ENCODE data around the gene TEKT2. TPM values are rescaled to one million over a fixed set of nuclear protein-coding genes. Genes with fewer than 3 reads are reported as not detected.

TEKT2 gene
- total RNA-seq, 1 experiment from 2014 or later: not detected

DNA sequence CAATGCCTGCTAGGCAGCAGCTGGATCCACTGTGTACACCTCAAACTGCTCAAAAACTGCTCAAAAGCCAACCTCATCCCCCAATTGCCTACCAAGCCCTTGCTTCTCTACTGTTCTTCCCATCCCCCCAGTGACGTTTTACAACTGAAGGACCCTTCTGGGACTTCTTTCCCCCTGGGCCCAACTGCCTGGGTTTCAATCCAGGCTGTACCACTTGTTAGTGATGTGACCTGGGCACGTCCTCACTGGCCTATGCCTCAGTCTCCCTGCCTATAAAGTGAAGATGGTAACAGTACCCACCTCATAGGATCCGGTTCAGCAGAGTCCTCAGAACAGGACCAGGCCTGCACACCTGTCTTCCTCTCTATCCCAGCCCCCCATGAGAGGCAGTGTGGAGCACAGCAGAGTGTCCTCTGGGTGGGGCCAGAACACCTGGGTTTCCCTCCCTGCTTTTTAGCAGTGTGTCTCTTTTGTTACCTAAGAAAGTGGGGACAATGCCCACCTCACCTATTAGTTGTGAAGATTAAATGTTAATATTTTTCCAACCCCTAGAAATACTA is 1.9 kb upstream of the TEKT2 start:
- Histone ChIP-seq H3K4me3 (no peak overlapping the region), H3K27ac (no peak overlapping the region), H3K27me3 (peaks cover 9% of the 10 kb centered on the region; the same call in 1 of the 2 replicates), H3K4me1 (no peaks in the 10 kb centered on the region), H3K9me3 (replicated peaks) (no peaks in the 10 kb centered on the region), H3K36me3 (no peaks in the 10 kb centered on the region)
- DNase-seq: no peak

DNA sequence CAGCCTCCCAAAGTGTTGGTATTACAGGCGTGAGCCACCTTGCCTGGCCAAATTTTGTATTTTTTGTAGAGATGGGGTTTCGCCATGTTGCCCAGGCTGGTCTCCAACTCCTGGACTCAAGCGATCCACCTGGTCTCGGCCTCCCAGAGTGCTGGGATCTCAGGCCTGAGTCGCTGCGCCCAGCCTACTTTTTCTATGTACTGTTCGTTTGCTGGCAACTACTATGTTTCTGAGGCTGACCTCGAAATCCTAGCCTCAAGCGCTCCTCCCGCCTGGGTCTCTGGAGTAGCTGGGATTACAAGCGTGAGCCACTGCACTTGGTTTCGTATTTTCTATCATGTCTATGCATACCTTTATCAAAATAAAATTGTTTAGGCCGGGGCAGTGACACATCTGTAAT is 675 bp upstream of the TEKT2 start:
- no peak for DNase-seq
- Histone ChIP-seq H3K27ac (no peak overlapping the region), H3K36me3 (no peaks in the 10 kb centered on the region), H3K4me1 (no peaks in the 10 kb centered on the region), H3K27me3 (peaks cover 9% of the 10 kb centered on the region; the same call in 1 of the 2 replicates), H3K4me3 (peak overlapping the region; percentile 58; the same call in 1 of the 2 replicates), H3K9me3 (replicated peaks) (no peaks in the 10 kb centered on the region)

DNA sequence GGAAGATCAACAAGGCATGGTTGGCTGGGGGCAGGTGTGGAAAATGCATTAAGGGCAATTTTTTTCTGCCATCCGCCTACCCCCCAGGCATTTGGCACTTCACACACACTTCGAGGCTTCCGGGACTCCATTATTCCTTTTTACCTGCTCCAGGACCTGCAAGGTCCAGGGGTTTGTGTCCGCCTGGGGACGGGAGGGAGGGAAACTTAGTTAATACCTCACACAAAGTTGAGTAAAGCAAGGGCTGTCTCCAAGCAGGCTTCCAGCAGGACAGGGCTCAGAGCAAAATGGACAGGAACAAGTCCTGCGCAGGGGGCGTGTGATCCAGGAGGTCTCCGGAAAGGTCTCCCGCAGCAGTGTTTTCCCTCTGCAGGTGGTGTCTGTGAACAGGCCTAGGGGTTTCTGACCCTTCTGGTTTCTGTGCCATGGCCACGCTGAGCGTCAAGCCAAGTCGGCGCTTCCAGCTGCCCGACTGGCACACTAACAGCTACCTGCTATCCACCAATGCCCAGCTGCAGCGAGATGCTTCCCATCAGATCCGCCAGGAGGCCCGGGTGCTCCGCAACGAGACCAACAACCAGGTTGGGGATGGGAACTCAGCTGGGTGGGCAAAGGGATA is 712 bp downstream of the TEKT2 start:
- Histone ChIP-seq H3K4me1 (peaks cover 2% of the 10 kb centered on the region; the same call in 1 of the 2 replicates), H3K27ac (no peak overlapping the region)

DNA sequence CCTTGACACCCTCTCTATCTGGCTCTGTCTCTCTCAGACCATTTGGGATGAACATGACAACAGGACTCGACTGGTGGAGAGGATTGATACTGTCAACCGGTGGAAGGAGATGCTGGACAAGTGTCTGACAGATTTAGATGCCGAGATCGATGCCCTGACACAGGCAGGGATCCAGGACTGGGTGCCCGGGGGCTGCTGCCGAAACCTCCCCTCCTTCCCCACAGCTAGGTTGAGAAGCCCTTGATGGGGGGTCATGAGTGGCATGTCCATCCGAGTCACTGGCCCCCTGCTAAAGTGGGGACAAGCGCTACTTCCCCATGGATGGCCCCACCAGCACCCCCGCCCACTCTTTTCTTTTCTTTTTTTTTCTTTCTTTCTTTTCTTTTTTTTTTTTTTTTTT is 1.2 kb downstream of the TEKT2 start:
- Histone ChIP-seq H3K27ac (no peak overlapping the region), H3K4me3 (no peak overlapping the region), H3K9me3 (replicated peaks) (no peaks in the 10 kb centered on the region), H3K36me3 (no peaks in the 10 kb centered on the region), H3K27me3 (peaks cover 9% of the 10 kb centered on the region; the same call in 1 of the 2 replicates), H3K4me1 (peaks cover 3% of the 10 kb centered on the region; the same call in 1 of the 2 replicates)
- DNase-seq: no peak

More for the DNA sequence above, 712 bp downstream of the TEKT2 start:
- Histone ChIP-seq H3K4me3 (peak overlapping the region; percentile 58), H3K36me3 (no peaks in the 10 kb centered on the region), H3K9me3 (replicated peaks) (no peaks in the 10 kb centered on the region), H3K27me3 (peaks cover 9% of the 10 kb centered on the region; the same call in 1 of the 2 replicates)
- DNase-seq: no peak

DNA sequence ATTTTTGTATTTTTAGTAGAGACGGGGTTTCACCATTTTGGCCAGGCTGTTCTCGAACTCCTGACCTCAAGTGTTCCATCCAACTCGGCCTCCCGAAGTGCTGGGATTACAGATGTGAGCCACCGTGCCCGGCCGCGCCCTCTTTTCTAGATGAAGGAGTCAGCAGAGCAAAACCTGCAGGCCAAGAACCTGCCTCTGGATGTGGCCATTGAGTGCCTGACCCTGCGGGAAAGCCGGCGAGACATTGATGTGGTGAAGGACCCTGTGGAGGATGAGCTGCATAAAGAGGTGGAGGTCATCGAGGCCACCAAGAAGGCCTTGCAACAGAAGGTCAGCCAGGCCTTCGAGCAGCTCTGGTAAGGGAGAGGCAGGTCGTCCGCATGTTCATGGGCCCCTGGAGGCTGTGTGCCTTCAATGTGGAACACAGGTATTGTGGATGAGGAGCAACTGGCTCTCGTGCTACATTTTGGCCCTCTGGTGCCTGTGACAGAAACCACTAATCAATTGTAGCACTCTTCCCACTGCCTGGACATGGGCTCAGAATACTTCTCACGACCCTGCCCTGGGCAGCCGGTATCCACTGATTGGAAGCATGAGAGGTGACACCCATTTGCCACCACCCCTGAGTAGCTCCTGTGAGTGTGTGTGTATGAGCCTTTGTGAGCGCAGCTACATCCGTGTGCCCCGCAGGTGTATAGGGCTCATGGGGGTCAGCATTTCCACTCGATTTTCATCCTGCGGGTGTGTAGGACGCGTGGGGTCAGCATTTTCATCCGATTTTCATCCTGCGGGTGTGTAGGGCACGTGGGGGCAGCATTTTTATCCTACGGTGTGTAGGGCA is 2.0 kb downstream of the TEKT2 start:
- peaks cover 3% of the 10 kb centered on the region; the same call in 1 of the 2 replicates for H3K4me1 ChIP-seq

DNA sequence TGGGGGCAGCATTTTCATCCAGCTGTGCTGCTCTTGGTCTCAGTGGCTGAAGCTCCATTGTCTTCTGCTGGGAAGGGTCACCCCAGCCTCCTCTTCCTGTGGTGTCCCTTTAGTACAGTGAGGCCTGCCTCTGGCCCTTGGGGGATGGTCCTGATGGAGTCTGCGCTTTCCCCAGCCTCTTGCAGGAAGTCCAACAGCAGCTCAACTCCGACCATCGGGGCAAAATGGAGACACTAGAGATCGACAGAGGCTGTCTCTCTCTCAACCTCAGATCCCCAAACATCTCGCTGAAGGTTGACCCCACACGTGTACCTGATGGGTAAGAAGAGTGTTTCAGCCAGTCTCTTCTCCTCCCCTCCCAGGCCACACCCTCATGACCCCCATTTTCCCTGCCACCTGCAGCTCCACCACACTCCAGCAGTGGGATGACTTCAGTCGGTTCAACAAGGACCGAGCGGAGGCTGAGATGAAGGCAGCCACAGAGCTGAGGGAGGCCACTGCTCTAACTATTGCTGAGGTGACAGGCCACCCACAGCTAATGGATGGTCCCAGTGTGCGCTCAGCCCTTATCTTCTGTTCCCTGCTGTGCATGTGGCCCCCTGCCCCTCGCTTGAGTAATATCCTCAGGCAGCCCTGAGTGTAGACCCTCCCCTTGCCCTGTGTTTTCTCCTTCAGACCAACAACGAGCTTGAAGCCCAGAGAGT is 2.8 kb downstream of the TEKT2 start:
- Histone ChIP-seq H3K27me3 (peaks cover 9% of the 10 kb centered on the region; the same call in 1 of the 2 replicates), H3K27ac (no peak overlapping the region), H3K9me3 (replicated peaks) (no peaks in the 10 kb centered on the region), H3K36me3 (no peaks in the 10 kb centered on the region), H3K4me3 (no peak overlapping the region), H3K4me1 (peaks cover 3% of the 10 kb centered on the region; the same call in 1 of the 2 replicates)
- DNase-seq: no peak

More for the DNA sequence above, 2.0 kb downstream of the TEKT2 start:
- peaks cover 9% of the 10 kb centered on the region; the same call in 1 of the 2 replicates for H3K27me3 ChIP-seq
- no peak overlapping the region for H3K27ac ChIP-seq
- H3K9me3 ChIP-seq (replicated peaks): no peaks in the 10 kb centered on the region
- no peak overlapping the region for H3K4me3 ChIP-seq
- no peaks in the 10 kb centered on the region for H3K36me3 ChIP-seq
- no peak for DNase-seq

DNA sequence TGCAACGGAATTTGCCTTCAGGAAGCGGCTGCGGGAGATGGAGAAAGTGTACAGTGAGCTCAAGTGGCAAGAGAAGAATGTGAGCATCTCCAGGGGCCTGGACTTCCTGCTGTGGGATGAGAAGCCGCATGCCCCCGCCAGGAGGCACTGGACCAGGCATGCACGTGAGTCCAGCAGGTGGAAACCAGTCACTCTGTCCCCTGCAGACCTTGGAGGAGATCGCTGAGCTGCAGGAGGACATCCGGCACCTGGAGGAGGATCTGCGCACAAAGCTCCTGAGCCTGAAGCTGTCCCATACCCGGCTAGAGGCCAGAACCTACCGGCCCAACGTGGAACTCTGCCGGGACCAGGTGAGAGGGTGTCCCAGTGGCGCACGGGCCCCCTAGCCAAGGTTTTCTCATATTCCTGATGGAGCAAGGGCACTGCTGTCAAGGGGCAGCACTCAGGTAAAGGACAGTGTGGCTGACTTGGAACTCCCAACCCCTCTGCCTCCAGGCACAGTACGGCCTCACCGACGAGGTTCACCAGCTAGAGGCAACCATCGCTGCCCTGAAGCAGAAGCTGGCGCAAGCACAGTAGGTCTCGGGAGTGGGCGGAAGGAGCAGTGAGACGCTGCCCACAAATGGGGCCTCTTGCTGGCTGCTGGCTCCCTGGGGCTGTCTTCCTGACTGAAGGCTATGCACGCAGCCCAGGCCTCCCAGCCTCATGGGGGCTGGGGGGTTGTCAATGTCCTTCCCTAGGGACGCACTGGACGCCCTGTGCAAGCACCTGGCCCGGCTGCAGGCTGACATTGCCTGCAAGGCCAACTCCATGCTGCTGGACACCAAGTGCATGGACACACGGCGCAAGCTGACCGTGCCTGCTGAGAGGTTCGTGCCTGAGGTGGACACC is 3.6 kb downstream of the TEKT2 start:
- Histone ChIP-seq H3K4me1 (peaks cover 3% of the 10 kb centered on the region; the same call in 1 of the 2 replicates), H3K27me3 (peaks cover 9% of the 10 kb centered on the region; the same call in 1 of the 2 replicates), H3K27ac (no peak overlapping the region), H3K36me3 (no peaks in the 10 kb centered on the region), H3K4me3 (no peak overlapping the region), H3K9me3 (replicated peaks) (no peaks in the 10 kb centered on the region)
- no peak for DNase-seq

DNA sequence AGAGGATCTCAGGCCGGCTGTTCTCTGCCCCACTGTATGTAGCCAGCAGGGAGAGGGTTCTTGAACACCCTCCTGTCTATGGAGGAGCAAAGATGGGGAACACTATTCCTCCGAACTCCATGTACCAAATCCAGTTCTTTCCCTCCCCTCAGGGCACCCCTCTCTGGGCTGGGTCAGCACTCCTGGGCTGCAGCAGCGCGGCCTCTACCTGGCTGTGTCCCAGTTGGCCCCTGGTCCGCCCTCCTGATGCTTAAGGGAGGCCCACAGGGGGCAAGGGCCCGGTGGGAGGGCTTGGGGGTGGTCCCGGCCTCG is 4.3 kb downstream of the TEKT2 start:
- H3K4me1 ChIP-seq: peaks cover 3% of the 10 kb centered on the region; the same call in 1 of the 2 replicates
- H3K4me3 ChIP-seq: peak overlapping the region; percentile 90
- no peak for DNase-seq
- H3K27me3 ChIP-seq: peaks cover 4% of the 10 kb centered on the region; the same call in 1 of the 2 replicates
- peaks cover 6% of the 10 kb centered on the region; the same call in 1 of the 2 replicates for H3K36me3 ChIP-seq
- no peaks in the 10 kb centered on the region for H3K9me3 ChIP-seq (replicated peaks)
- H3K27ac ChIP-seq: peak overlapping the region; percentile 36

DNA sequence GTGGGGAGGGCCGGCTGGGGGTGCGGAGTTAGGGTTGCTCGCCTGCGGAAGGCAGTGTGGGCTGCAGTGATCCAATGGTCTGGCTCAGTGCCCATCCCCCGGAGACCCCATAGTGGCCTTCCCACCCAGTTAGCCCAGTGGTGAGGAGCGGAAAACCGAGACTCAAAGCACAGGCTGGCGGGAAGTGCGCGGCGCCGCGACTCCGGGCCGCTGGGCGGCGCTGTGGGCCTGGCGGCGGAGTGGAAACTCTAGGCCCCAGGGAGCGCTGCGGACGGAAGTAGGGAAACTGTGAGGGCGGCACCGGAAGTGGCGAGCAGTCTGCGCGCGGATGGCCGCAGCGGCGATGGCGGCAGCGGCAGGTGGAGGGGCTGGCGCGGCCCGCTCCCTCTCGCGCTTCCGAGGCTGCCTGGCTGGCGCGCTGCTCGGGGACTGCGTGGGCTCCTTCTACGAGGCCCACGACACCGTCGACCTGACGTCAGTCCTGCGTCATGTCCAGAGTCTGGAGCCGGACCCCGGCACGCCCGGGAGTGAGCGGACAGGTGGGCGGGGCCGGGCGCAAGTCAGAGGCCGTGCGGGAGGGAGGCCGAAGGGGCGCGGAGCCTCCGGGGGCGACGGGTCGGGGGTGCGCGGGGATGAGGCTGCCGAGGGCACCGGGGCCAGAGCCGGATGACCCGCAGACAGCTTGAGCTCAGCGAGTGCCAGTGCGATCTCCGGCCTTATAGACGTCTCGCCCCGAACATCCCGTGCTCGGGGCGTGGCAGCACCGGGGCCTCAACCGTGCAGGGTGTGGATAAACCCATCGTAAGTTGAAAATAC is 4.9 kb downstream of the TEKT2 start, which contains the start of gene ADPRS:
Gene ADPRS, plus strand, starts transcription at position 316 of the 816 bp plus-strand sequence. Its CDS starts 13 bp downstream, at position 329.
- Histone ChIP-seq H3K4me1 (peaks cover 3% of the 10 kb centered on the region; the same call in 1 of the 2 replicates), H3K27ac (peak within 1 kb of the TSS; percentile 36), H3K27me3 (no peaks in the 10 kb centered on the region), H3K4me3 (peak within 1 kb of the TSS; percentile 90), H3K9me3 (replicated peaks) (no peaks in the 10 kb centered on the region), H3K36me3 (peaks cover 9% of the 10 kb centered on the region; the same call in 1 of the 2 replicates)
- DNase-seq: peak; percentile 92 to 94

DNA sequence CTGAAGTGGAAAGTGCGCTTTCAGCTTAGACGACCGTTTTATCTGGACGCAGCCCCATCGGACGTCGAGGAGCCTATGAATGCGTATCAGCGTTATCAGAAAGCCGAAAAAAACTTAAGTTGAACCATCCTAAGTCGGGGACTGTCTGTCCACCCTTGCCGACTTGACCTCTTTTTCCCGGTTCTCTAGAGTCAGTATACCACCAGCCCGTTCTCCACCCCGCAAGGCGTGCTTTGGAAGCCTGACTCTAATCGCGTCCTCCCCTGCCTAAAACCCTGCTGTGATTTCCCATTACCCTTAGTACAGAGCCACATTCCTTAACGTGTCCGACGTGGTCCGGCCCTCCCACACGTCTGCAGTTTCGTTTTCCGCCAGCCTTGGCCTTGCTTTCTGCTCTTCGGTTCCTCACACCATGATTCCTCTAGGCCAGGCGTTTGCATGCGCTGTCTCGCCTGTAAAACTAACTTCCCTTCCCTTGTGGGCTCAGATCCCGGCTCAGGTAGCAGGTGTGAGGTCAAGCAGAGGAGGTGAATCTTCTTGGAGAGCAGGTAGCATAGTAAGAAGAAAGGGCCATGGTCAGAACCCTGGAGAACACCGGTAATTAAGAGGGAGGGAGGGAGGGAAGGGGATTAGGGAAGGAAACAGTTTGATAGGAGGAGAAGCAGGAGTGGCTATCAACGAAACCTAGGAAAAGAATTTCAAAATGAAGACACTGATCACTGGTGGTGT is 5.7 kb downstream of the TEKT2 start:
- H3K4me3 ChIP-seq: peak overlapping the region; percentile 90
- H3K9me3 ChIP-seq (replicated peaks): no peaks in the 10 kb centered on the region
- peaks cover 9% of the 10 kb centered on the region for H3K36me3 ChIP-seq
- peak overlapping the region; percentile 36; the same call in 1 of the 2 replicates for H3K27ac ChIP-seq
- H3K4me1 ChIP-seq: peaks cover 3% of the 10 kb centered on the region; the same call in 1 of the 2 replicates
- DNase-seq: no peak
- no peaks in the 10 kb centered on the region for H3K27me3 ChIP-seq

DNA sequence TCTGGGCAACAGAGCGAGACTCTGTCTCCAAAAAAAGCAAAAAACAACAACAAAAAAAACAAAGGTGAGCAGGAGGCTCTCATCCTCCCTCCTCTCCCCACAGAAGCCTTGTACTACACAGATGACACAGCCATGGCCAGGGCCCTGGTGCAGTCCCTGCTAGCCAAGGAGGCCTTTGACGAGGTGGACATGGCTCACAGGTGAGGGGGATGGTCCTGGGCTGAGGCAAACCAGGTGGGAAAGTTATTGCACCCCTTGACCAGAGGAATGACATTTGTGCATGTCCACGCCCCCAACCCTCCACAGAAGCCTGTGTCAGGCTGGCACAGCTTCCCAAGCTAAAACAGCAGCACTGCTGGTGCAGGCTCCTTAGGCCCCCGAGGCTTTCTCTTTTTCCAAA is 7.2 kb downstream of the TEKT2 start:
- Histone ChIP-seq H3K9me3 (replicated peaks) (no peaks in the 10 kb centered on the region), H3K27me3 (no peaks in the 10 kb centered on the region), H3K4me1 (peaks cover 3% of the 10 kb centered on the region; the same call in 1 of the 2 replicates), H3K4me3 (no peak overlapping the region), H3K36me3 (peaks cover 9% of the 10 kb centered on the region), H3K27ac (no peak overlapping the region)
- no peak for DNase-seq

DNA sequence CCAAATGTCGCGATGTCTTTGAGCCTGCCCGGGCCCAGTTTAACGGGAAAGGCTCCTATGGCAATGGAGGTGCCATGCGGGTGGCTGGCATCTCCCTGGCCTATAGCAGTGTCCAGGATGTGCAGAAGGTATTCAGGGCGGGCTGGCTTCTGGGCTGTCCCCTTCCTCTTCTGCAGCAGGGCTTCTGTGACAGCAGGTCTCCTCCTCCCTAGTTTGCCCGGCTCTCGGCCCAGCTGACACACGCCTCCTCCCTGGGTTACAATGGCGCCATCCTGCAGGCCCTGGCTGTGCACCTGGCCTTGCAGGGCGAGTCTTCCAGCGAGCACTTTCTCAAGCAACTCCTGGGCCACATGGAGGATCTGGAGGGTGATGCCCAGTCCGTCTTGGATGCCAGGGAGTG is 7.8 kb downstream of the TEKT2 start:
- no peak for DNase-seq
- H3K36me3 ChIP-seq: peaks cover 9% of the 10 kb centered on the region
- H3K27me3 ChIP-seq: no peaks in the 10 kb centered on the region
- peaks cover 3% of the 10 kb centered on the region; the same call in 1 of the 2 replicates for H3K4me1 ChIP-seq
- no peaks in the 10 kb centered on the region for H3K9me3 ChIP-seq (replicated peaks)
- no peak overlapping the region for H3K27ac ChIP-seq
- no peak overlapping the region for H3K4me3 ChIP-seq
